Heart left ventricle (tissue), 16 donors: Measurements from ENCODE around the gene RCBTB1. TPM values are rescaled to one million over a fixed set of nuclear protein-coding genes. Genes with fewer than 3 reads are reported as not detected.
A peak's percentile ranks its signal among the peaks of the same experiment; 100 is the strongest.

Experiments used
- ATAC-seq, 4 donors: fragments of 200-7000 bp; cut with Tn5 transposase; one replicate each; pipeline ENCODE4 v1.9.1; 2020 to 2022; ENCODE audit warnings: moderate library complexity in 4 of 4, mild to moderate bottlenecking in 3 of 4, moderate number of reproducible peaks in 1 of 4
- DNase-seq, 5 donors: peaks; one replicate each; pipeline ENCODE4 v3.0.0-alpha.2; 2020
- H3K27ac ChIP-seq, 12 donors: fragments of 200-600 bp; sonication (generic) in 4 of 12; one replicate each; pipeline versions ENCODE4 v1.5.0 to v1.8.0; 2016 to 2022; ENCODE audit warnings: mild to moderate bottlenecking in 2 of 12
- H3K27me3 ChIP-seq, 9 donors: fragments of 200-600 bp; sonication (generic) in 2 of 9; one replicate each; pipeline versions ENCODE4 v1.5.1 to v1.8.0; 2016 to 2022; ENCODE audit warnings: mild to moderate bottlenecking in 3 of 9
- H3K36me3 ChIP-seq, 9 donors: fragments of 200-600 bp; sonication (generic) in 2 of 9; one replicate each; pipeline versions ENCODE4 v1.5.0 to v1.8.0; 2018 to 2022; ENCODE audit warnings: mild to moderate bottlenecking in 2 of 9
- H3K4me1 ChIP-seq, 12 donors: fragments of 200-600 bp; sonication (generic) in 4 of 12; one replicate each; pipeline versions ENCODE4 v1.5.0 to v1.8.0; 2016 to 2022; ENCODE audit warnings: mild to moderate bottlenecking in 3 of 12
- H3K4me3 ChIP-seq, 12 donors: fragments of 200-600 bp; sonication (generic) in 4 of 12; one replicate each; pipeline versions ENCODE4 v1.5.0 to v1.8.0; 2017 to 2022; ENCODE audit warnings: mild to moderate bottlenecking in 9 of 12, moderate library complexity in 4 of 12
- H3K9me3 ChIP-seq, 12 donors: fragments of 200-600 bp; sonication (generic) in 4 of 12; one replicate each; pipeline versions ENCODE4 v1.5.0 to v1.8.0; 2016 to 2022; ENCODE audit warnings: mild to moderate bottlenecking in 1 of 12
- CTCF ChIP-seq, 12 donors: fragments of 200-600 bp; sonication (generic) in 4 of 12; IDR thresholded peaks; one replicate each; pipeline versions ENCODE4 v1.5.0 to v1.8.0; 2018 to 2022; ENCODE audit warnings: antibody characterized with exemption in 12 of 12, mild to moderate bottlenecking in 5 of 12
- POLR2A ChIP-seq, 2 donors: fragments of 450-650 bp; IDR thresholded peaks; one replicate each; pipeline ENCODE4 v1.6.1; 2017; ENCODE audit warnings: antibody characterized with exemption in 2 of 2, mild to moderate bottlenecking in 2 of 2, moderate library complexity in 2 of 2
- WGBS, 4 donors: extraction: QIAGEN DNeasy Blood & Tissue Kit in 2 of 4; methylation state at CpG; one replicate each; pipeline versions ENCODE4 v1.1.5 to v1.1.7; 2013 to 2018; 5-methylcytosine and 5-hydroxymethylcytosine counted together
- intact Hi-C, 10 donors: fragments of 100-400 bp; cut with DNase I; formaldehyde crosslinking; loops; one replicate each; pipeline versions ENCODE4 v1.11.1 to v1.14.2; 2022
- polyA plus RNA-seq, 2 donors: library from polyadenylated mRNA; stranded (reverse); fragments of 200-250 nt; gene quantifications; one replicate each; pipeline ENCODE4 v1.2.3, GENCODE V29; 2013
- total RNA-seq, 9 donors: library from RNA; depleted of rRNA in 2 of 9; stranded (reverse); fragments of >200 nt in 2 of 9; fragmentation: NEBNext Ultra II Directional in 3 of 9; extraction: Animal tissue kit (Norgen Biotek cat#: 25700) in 3 of 9; gene quantifications; one replicate each; pipeline versions ENCODE4 v1.1.0 to v1.2.4, GENCODE V29; 2016 to 2023
- donor health status: ischemic (EF 13 %, LVEDD 7.1; RV severe dilation, severe dysfunction).
- donor health status: healthy with polysubstance abuse.
- donor health status: DM: no; HTN: yes; CAD: no.
- donor health status: DM: no; HTN: no; CAD: no.
- donor health status: ischemic (EF 25% LVEDD 6.9; RV normal size, moderate dysfunction).
- donor health status: ischemic (EF 25% LVEDD 5.7; RV mildly dilated, moderate dysfunction).
- donor health status: healthy.
- donor health status: DM: yes; HTN: yes; CAD: no.
- donor health status: ischemic (EF 35%, LVEDD 5.7; RV mildly dilated, moderate dysfunction).
- donor health status: nonischemic (EF 11% LVEDD 7.7; RV severe dilation, severe dysfunction).
- donor health status: DM: yes; HTN: yes; CAD: no.
- donor health status: PGD.
- donor health status: ischemic (EF 29% LVEDD 5.4; RV normal size, mild dysfunction).
- donor health status: nonischemic (EF 23%, LVEDD 6.1; RV moderate dilation, normal function).

The RCBTB1 gene
- total and polyA plus RNA-seq, 11 donors = 8.5 to 25.8 (median 16.2) TPM

GRCh38 chr13:49625392-49626079 is 40.2 kb upstream of the RCBTB1 start:
- 64 to 70% (median 66%) methylated on average over 10 to 12 of the region's 12 CpGs for WGBS, 4 donors
- intact Hi-C loops = no loop called here
- TF ChIP-seq POLR2A (IDR thresholded peaks at IDR 0.05) (no peak), CTCF (IDR thresholded peaks at IDR 0.05) (no peak)
- ATAC-seq (peak; percentile 5 to 52 (median 37)), DNase-seq (peak; percentile 49 to 74 (median 56))
- no peaks in the 10 kb centered on the region for H3K27me3 ChIP-seq
- no peak overlapping the region for H3K4me3 ChIP-seq
- no peaks in the 10 kb centered on the region for H3K9me3 ChIP-seq
- H3K4me1 ChIP-seq = peaks cover 0 to 42% (median 17%) of the 10 kb centered on the region in 12 donors
- H3K36me3 ChIP-seq = no peaks in the 10 kb centered on the region
- peak overlapping the region in 11 of 12 donors; percentile 20 to 61 (median 39) for H3K27ac ChIP-seq

- DNase-seq = no peak
- no peak for ATAC-seq
- Histone ChIP-seq H3K4me1 (peaks cover 0 to 36% (median 12%) of the 10 kb centered on the region in 12 donors), H3K27ac (peak overlapping the region in 1 of 12 donors; percentile 84), H3K27me3 (no peaks in the 10 kb centered on the region), H3K4me3 (no peak overlapping the region), H3K36me3 (no peaks in the 10 kb centered on the region), H3K9me3 (no peaks in the 10 kb centered on the region)
- intact Hi-C loops = no loop called here
- no peak for TF ChIP-seq POLR2A (IDR thresholded peaks at IDR 0.05)
- no peak for TF ChIP-seq CTCF (IDR thresholded peaks at IDR 0.05)
- 74 to 90% (median 88%) methylated on average over 6 of the region's 6 CpGs for WGBS, 4 donors
These were observed 38.9 kb upstream of the RCBTB1 start for GRCh38 chr13:49624229-49624628.

- Histone ChIP-seq H3K36me3 (no peaks in the 10 kb centered on the region), H3K9me3 (no peaks in the 10 kb centered on the region), H3K27ac (peak overlapping the region in 11 of 12 donors; percentile 54 to 84 (median 73)), H3K27me3 (no peaks in the 10 kb centered on the region), H3K4me3 (no peak overlapping the region), H3K4me1 (peaks cover 0 to 20% (median 6%) of the 10 kb centered on the region in 12 donors)
- peak; percentile 60 to 84 (median 80) for ATAC-seq
- intact Hi-C loops = no loop called here
- 32 to 40% (median 34%) methylated on average over 11 of the region's 11 CpGs for WGBS, 4 donors
- DNase-seq = peak in 4 of 5 donors; percentile 44 to 79 (median 54)
- no peak for TF ChIP-seq POLR2A (IDR thresholded peaks at IDR 0.05)
- TF ChIP-seq CTCF (IDR thresholded peaks at IDR 0.05) = no peak
These were observed 37.0 kb upstream of the RCBTB1 start for GRCh38 chr13:49622174-49622946.

GRCh38 chr13:49620170-49620621 is 34.8 kb upstream of the RCBTB1 start:
- Histone ChIP-seq H3K4me3 (peak overlapping the region in 7 of 12 donors; percentile 5 to 37 (median 23)), H3K36me3 (no peaks in the 10 kb centered on the region), H3K27me3 (no peaks in the 10 kb centered on the region), H3K9me3 (no peaks in the 10 kb centered on the region), H3K4me1 (peaks cover under 1 to 34% (median 16%) of the 10 kb centered on the region in 12 donors), H3K27ac (peak overlapping the region in 4 of 12 donors; percentile 10 to 45 (median 24))
- ATAC-seq = no peak
- intact Hi-C loops = no loop called here
- DNase-seq = no peak
- 17 to 56% (median 40%) methylated on average over 22 of the region's 22 CpGs for WGBS, 4 donors
- TF ChIP-seq CTCF (IDR thresholded peaks at IDR 0.05) (no peak), POLR2A (IDR thresholded peaks at IDR 0.05) (no peak)
